SK-N-SH treated with all-trans-retinoic acid at 6 μM for 48 hours (cell line): ENCODE measurements around the gene SEMA5B.

Experiments used
- ATAC-seq: fragments of 200-7000 bp; cut with Tn5 transposase; 3 replicates; pipeline ENCODE4 v1.9.1; 2020; ENCODE audit warnings: mild to moderate bottlenecking, moderate library complexity
- ARNTL ChIP-seq: fragments of 450-650 bp; formaldehyde crosslinking; IDR thresholded peaks from 2 replicates; pipeline ENCODE4 v1.5.0; 2020; ENCODE audit warnings: low read depth, mild to moderate bottlenecking, moderate library complexity, borderline replicate concordance
- BACH2 ChIP-seq: fragments of 250-450 bp; sonication (Bioruptor Pico); IDR thresholded peaks from 2 replicates; pipeline ENCODE4 v1.9.0; 2021; ENCODE audit warnings: mild to moderate bottlenecking, borderline replicate concordance
- CSDC2 ChIP-seq: fragments of 250-450 bp; sonication (Bioruptor Pico); IDR thresholded peaks from 2 replicates; pipeline ENCODE4 v1.5.0; 2020; ENCODE audit warnings: mild to moderate bottlenecking, moderate library complexity
- ESRRG ChIP-seq: fragments of 250-450 bp; sonication (Bioruptor Pico); IDR thresholded peaks from 2 replicates; pipeline ENCODE4 v1.6.1; 2021; ENCODE audit warnings: mild to moderate bottlenecking
- GLIS3 ChIP-seq: fragments of 250-450 bp; sonication (Bioruptor Pico); IDR thresholded peaks from 2 replicates; pipeline ENCODE4 v1.5.0; 2020; ENCODE audit warnings: mild to moderate bottlenecking, moderate library complexity
- ISL1 ChIP-seq: fragments of 250-450 bp; sonication (Bioruptor Pico); IDR thresholded peaks from 2 replicates; pipeline ENCODE4 v2.1.2; 2022; ENCODE audit warnings: mild to moderate bottlenecking, moderate library complexity
- PPARA ChIP-seq: fragments of 250-450 bp; sonication (Bioruptor Pico); IDR thresholded peaks from 2 replicates; pipeline ENCODE4 v1.5.0; 2020; ENCODE audit warnings: mild to moderate bottlenecking, borderline replicate concordance
- RARB ChIP-seq: fragments of 250-450 bp; sonication (Bioruptor Pico); IDR thresholded peaks from 2 replicates; pipeline ENCODE4 v1.8.0; 2021; ENCODE audit warnings: mild to moderate bottlenecking, moderate library complexity
- SNAI2 ChIP-seq: fragments of 250-450 bp; sonication (Bioruptor Pico); IDR thresholded peaks from 2 replicates; pipeline ENCODE4 v1.5.0; 2020; ENCODE audit warnings: mild to moderate bottlenecking, moderate library complexity
- TOX ChIP-seq: fragments of 250-450 bp; sonication (Bioruptor Pico); IDR thresholded peaks from 2 replicates; pipeline ENCODE4 v1.8.0; 2021; ENCODE audit warnings: mild to moderate bottlenecking, moderate library complexity, borderline replicate concordance
- ZFP3 ChIP-seq: fragments of 250-450 bp; sonication (Bioruptor Pico); IDR thresholded peaks from 2 replicates; pipeline ENCODE4 v1.5.0; 2020; ENCODE audit warnings: mild to moderate bottlenecking, moderate library complexity
- ZFP30 ChIP-seq: fragments of 450-650 bp; formaldehyde crosslinking; IDR thresholded peaks from 2 replicates; pipeline ENCODE4 v1.5.0; 2022; ENCODE audit warnings: mild to moderate bottlenecking, moderate library complexity
- ZNF565 ChIP-seq: fragments of 450-650 bp; formaldehyde crosslinking; conservative IDR thresholded peaks from 2 replicates; pipeline ENCODE4 v1.5.0; 2020; ENCODE audit warnings: low read depth, mild to moderate bottlenecking, moderate library complexity
- ZNF70 ChIP-seq: fragments of 450-650 bp; formaldehyde crosslinking; IDR thresholded peaks from 2 replicates; pipeline ENCODE4 v1.5.0; 2020; ENCODE audit warnings: mild to moderate bottlenecking, moderate library complexity
- ZNF8 ChIP-seq: fragments of 450-650 bp; formaldehyde crosslinking; IDR thresholded peaks from 2 replicates; pipeline ENCODE4 v1.5.0; 2020; ENCODE audit warnings: mild to moderate bottlenecking, moderate library complexity
- TF ChIP-seq, protein P1 (sequence below): fragments of 250-450 bp; sonication (Bioruptor Pico); IDR thresholded peaks from 2 replicates; pipeline ENCODE4 v1.8.0; 2021; ENCODE audit warnings: low read depth, mild to moderate bottlenecking, moderate library complexity, borderline replicate concordance
- TF ChIP-seq, protein P2 (sequence below): fragments of 250-450 bp; sonication (Bioruptor Pico); IDR thresholded peaks from 2 replicates; pipeline ENCODE4 v1.5.0; 2020; ENCODE audit warnings: mild to moderate bottlenecking, moderate library complexity
- TF ChIP-seq, protein P3 (sequence below): fragments of 250-450 bp; sonication (Bioruptor Pico); IDR thresholded peaks from 2 replicates; pipeline ENCODE4 v1.5.1; 2020; ENCODE audit warnings: low read depth, mild to moderate bottlenecking, moderate library complexity
- TF ChIP-seq, protein P4 (sequence below): fragments of 250-450 bp; sonication (Bioruptor Pico); IDR thresholded peaks from 2 replicates; pipeline ENCODE4 v1.8.0; 2020; ENCODE audit warnings: mild to moderate bottlenecking, moderate library complexity, borderline replicate concordance
- TF ChIP-seq, protein P5 (sequence below): fragments of 250-450 bp; sonication (Bioruptor Pico); IDR thresholded peaks from 2 replicates; pipeline ENCODE4 v1.5.1; 2021; ENCODE audit warnings: mild to moderate bottlenecking, moderate library complexity

The SEMA5B gene

DNA sequence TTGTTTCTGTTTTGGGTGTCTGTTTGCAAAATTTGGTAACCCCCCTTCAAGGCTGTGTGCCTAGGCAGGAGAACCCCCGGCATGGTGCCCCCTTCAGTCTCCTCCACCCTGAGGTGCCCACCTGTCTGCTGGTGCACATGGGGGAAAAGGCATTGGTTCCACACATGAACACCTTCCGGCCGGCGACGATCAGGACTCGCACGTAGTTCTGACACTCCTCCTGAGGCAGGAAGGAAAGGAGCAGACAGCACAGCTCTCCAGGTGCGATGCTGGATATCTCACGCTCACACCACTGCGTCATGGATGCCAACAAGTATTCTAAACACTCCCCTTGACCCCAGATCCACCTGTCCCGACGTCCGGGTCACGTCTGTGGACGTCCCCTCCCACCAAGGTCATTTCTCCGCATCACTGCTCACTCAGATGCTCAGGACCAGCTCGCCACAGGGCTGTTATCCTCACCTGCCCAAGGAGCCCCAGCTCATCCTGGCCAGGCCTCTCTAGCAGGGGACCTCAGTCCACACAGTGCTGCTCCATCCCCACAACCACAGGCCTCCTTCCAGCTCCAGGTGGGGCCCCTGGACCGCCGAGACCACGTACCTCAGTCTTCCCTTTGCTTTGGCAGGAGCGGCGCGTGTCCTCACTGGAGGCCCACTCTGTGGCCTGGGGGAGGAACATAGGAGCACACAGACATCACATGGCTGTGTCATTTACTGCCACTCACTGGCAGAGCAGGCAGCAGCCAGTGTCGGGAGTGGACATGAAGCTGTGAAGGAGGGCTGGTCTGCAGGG, 99.0 kb downstream of the SEMA5B start:
- peak; percentile 16; the same call in 1 of the 3 replicates for ATAC-seq

DNA sequence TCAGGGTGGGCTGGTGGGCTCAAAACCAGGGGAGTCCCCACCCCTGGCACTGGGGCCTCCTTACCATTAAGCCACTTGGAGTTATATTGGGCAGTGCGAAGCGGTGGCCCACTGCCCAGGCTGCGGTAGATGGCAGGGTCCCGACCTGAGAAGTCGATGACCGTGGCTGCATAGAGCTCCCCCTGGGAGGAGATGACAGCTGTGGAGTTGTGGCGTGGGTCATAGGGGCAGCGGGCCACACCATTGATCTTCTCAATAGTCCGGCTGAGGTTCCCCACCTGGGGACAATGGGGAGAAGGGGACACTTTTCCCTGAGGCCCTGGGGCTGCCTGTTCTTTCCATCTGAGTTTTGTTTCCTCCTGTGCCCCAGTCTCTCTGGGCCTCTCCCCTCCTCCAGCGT, 99.8 kb downstream of the SEMA5B start:
- ATAC-seq: no peak
- TF ChIP-seq TOX (CRISPR knock-in tag) (no peak), CSDC2 (CRISPR knock-in tag) (no peak), ESRRG (CRISPR knock-in tag) (no peak), SNAI2 (CRISPR knock-in tag) (no peak), ZNF565 (no peak)

More for the DNA sequence above, 99.0 kb downstream of the SEMA5B start:
- TF ChIP-seq ISL1 (no peak), BACH2 (CRISPR knock-in tag) (no peak), CSDC2 (CRISPR knock-in tag) (no peak), ZFP30 (no peak), ZNF70 (CRISPR knock-in tag) (no peak), GLIS3 (CRISPR knock-in tag) (no peak), ZNF8 (CRISPR knock-in tag) (no peak), SNAI2 (CRISPR knock-in tag) (no peak), ARNTL (no peak), ESRRG (CRISPR knock-in tag) (no peak), PPARA (CRISPR knock-in tag) (no peak), ZFP3 (no peak)
- TF ChIP-seq, protein P1, sequence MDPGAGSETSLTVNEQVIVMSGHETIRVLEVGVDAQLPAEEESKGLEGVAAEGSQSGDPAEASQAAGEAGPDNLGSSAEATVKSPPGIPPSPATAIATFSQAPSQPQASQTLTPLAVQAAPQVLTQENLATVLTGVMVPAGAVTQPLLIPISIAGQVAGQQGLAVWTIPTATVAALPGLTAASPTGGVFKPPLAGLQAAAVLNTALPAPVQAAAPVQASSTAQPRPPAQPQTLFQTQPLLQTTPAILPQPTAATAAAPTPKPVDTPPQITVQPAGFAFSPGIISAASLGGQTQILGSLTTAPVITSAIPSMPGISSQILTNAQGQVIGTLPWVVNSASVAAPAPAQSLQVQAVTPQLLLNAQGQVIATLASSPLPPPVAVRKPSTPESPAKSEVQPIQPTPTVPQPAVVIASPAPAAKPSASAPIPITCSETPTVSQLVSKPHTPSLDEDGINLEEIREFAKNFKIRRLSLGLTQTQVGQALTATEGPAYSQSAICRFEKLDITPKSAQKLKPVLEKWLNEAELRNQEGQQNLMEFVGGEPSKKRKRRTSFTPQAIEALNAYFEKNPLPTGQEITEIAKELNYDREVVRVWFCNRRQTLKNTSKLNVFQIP: no peak
- TF ChIP-seq, protein P2, sequence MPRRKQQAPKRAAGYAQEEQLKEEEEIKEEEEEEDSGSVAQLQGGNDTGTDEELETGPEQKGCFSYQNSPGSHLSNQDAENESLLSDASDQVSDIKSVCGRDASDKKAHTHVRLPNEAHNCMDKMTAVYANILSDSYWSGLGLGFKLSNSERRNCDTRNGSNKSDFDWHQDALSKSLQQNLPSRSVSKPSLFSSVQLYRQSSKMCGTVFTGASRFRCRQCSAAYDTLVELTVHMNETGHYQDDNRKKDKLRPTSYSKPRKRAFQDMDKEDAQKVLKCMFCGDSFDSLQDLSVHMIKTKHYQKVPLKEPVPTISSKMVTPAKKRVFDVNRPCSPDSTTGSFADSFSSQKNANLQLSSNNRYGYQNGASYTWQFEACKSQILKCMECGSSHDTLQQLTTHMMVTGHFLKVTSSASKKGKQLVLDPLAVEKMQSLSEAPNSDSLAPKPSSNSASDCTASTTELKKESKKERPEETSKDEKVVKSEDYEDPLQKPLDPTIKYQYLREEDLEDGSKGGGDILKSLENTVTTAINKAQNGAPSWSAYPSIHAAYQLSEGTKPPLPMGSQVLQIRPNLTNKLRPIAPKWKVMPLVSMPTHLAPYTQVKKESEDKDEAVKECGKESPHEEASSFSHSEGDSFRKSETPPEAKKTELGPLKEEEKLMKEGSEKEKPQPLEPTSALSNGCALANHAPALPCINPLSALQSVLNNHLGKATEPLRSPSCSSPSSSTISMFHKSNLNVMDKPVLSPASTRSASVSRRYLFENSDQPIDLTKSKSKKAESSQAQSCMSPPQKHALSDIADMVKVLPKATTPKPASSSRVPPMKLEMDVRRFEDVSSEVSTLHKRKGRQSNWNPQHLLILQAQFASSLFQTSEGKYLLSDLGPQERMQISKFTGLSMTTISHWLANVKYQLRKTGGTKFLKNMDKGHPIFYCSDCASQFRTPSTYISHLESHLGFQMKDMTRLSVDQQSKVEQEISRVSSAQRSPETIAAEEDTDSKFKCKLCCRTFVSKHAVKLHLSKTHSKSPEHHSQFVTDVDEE (CRISPR knock-in tag): no peak
- TF ChIP-seq, protein P3, sequence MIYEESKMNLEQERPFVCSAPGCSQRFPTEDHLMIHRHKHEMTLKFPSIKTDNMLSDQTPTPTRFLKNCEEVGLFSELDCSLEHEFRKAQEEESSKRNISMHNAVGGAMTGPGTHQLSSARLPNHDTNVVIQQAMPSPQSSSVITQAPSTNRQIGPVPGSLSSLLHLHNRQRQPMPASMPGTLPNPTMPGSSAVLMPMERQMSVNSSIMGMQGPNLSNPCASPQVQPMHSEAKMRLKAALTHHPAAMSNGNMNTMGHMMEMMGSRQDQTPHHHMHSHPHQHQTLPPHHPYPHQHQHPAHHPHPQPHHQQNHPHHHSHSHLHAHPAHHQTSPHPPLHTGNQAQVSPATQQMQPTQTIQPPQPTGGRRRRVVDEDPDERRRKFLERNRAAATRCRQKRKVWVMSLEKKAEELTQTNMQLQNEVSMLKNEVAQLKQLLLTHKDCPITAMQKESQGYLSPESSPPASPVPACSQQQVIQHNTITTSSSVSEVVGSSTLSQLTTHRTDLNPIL (CRISPR knock-in tag): no peak
- TF ChIP-seq, protein P4, sequence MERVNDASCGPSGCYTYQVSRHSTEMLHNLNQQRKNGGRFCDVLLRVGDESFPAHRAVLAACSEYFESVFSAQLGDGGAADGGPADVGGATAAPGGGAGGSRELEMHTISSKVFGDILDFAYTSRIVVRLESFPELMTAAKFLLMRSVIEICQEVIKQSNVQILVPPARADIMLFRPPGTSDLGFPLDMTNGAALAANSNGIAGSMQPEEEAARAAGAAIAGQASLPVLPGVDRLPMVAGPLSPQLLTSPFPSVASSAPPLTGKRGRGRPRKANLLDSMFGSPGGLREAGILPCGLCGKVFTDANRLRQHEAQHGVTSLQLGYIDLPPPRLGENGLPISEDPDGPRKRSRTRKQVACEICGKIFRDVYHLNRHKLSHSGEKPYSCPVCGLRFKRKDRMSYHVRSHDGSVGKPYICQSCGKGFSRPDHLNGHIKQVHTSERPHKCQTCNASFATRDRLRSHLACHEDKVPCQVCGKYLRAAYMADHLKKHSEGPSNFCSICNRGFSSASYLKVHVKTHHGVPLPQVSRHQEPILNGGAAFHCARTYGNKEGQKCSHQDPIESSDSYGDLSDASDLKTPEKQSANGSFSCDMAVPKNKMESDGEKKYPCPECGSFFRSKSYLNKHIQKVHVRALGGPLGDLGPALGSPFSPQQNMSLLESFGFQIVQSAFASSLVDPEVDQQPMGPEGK (CRISPR knock-in tag): no peak

DNA sequence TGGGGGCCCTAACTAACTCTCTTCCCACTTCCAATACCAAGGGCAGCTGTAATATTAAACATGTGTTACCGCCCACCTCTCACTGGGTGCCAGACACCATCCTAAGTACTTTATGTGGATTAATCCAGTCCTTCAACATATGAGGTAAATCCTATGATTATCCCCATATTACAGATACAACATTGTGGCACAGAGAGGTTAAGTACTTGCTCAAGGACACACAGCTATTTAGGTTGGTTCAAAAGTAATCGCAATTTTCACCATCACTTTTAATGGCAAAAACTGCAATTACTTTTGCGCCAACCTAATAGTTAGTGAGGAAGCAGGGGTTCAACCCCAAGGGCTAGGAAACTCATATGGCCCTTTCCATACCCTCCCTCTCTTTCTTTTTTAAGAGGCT, 100.8 kb downstream of the SEMA5B start:
- ATAC-seq: no peak
- TF ChIP-seq RARB (CRISPR knock-in tag) (no peak), ZNF8 (CRISPR knock-in tag) (no peak), ZNF565 (no peak), SNAI2 (CRISPR knock-in tag) (no peak)
- TF ChIP-seq, protein P5, sequence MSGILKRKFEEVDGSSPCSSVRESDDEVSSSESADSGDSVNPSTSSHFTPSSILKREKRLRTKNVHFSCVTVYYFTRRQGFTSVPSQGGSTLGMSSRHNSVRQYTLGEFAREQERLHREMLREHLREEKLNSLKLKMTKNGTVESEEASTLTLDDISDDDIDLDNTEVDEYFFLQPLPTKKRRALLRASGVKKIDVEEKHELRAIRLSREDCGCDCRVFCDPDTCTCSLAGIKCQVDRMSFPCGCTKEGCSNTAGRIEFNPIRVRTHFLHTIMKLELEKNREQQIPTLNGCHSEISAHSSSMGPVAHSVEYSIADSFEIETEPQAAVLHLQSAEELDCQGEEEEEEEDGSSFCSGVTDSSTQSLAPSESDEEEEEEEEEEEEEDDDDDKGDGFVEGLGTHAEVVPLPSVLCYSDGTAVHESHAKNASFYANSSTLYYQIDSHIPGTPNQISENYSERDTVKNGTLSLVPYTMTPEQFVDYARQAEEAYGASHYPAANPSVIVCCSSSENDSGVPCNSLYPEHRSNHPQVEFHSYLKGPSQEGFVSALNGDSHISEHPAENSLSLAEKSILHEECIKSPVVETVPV (CRISPR knock-in tag): no peak
- TF ChIP-seq, all 23 proteins: peak for 0
